ENCODE measurements around the gene PARP16. TPM values are rescaled to one million over a fixed set of nuclear protein-coding genes. Genes with fewer than 3 reads are reported as not detected.

Gene PARP16, protein sequence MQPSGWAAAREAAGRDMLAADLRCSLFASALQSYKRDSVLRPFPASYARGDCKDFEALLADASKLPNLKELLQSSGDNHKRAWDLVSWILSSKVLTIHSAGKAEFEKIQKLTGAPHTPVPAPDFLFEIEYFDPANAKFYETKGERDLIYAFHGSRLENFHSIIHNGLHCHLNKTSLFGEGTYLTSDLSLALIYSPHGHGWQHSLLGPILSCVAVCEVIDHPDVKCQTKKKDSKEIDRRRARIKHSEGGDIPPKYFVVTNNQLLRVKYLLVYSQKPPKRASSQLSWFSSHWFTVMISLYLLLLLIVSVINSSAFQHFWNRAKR
- 3.0 TPM for polyA plus RNA-seq (2013, experiment 1 of 2)
- 3.0 TPM for polyA plus RNA-seq (2013, experiment 2 of 2)

DNA sequence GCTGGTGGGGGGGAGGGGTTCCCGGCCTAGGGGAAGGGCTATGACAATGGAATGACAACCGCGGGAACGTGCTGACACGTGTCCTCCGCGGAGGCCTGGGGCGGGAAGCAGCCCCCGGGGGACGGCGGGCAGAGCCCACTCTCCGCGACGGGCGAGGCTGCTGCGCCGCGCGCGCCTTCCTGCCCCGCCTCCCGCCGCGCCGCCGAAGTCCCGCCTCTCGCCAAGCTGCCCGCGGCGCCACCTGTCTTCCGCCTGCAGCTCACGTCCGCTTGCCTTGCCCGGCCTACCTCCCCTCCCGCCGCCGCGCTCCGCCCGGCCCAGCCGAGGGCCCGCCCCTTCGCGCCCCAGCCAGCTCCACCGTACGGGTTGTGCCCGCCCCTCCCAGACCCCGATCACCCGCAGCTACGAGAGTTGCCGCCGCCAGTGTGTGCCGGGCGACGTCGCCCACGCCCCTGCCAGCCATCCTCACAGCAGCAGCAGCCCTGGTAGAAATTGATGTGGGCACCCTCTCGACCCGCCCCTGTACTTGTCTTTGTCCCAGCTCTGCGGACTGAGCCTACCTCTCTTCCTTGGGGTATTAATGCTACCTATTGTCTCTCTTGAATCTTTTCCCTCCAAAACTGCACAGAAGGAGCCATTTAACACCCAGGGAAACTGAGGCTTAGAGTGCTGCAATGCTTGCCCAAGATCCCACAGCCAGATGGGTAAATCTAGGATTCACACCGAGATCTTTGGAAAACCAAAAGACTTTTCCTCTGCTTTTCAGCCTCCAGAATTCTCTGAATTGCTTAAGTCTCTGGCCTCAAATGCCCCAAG lies at the start of gene PARP16:
PARP16 (minus strand) TSS at position 180 of the 816 bp plus-strand sequence. CDS start 457 bp downstream, outside the sequence.
- Histone ChIP-seq H2BK15ac (replicated peaks; ENCODE audit: low read depth) (no peak within 1 kb of the TSS), H2BK5ac (ENCODE audit: low read length) (peak within 1 kb of the TSS; percentile 55), H3K36me3 (ENCODE audit: control insufficient read depth, insufficient read depth, low read length) (no peaks in the 10 kb centered on the region), H4K8ac (ENCODE audit: low read depth, low read length) (no peak within 1 kb of the TSS), H3K79me2 (ENCODE audit: control insufficient read depth, insufficient read depth, low read length) (no peaks in the 10 kb centered on the region), H3K27me3 (ENCODE audit: insufficient read depth, low read length, poor library complexity) (no peaks in the 10 kb centered on the region), H3K9ac (ENCODE audit: low read length) (peak within 1 kb of the TSS; percentile 90), H3K27ac (ENCODE audit: low read depth, low read length) (peak within 1 kb of the TSS; percentile 67), H3K4me1 (ENCODE audit: control insufficient read depth, low read depth, low read length) (peaks cover 6% of the 10 kb centered on the region), H3K4me2 (ENCODE audit: low read length) (peak within 1 kb of the TSS; percentile 86), H3K56ac (ENCODE audit: low read length) (peak within 1 kb of the TSS; percentile 96), H3K23ac (ENCODE audit: low read length) (peak within 1 kb of the TSS; percentile 90), H2BK120ac (ENCODE audit: low read depth, low read length) (no peak within 1 kb of the TSS), H4K5ac (ENCODE audit: low read length) (peak within 1 kb of the TSS; percentile 97), H3K4ac (ENCODE audit: low read depth, low read length) (peak within 1 kb of the TSS; percentile 75), H3K4me3 (ENCODE audit: low read length) (peak within 1 kb of the TSS; percentile 55), H3K79me1 (ENCODE audit: low read length) (no peaks in the 10 kb centered on the region), H2AK5ac (ENCODE audit: low read length) (peak within 1 kb of the TSS; percentile 97), H3K18ac (ENCODE audit: low read length) (peak within 1 kb of the TSS; percentile 61)
- peak; percentile 96 for DNase-seq
- no CpG with 5 or more reads among the region's 62 CpGs for WGBS (ENCODE audit: extremely low coverage, insufficient coverage, low lambda C conversion rate)

DNA sequence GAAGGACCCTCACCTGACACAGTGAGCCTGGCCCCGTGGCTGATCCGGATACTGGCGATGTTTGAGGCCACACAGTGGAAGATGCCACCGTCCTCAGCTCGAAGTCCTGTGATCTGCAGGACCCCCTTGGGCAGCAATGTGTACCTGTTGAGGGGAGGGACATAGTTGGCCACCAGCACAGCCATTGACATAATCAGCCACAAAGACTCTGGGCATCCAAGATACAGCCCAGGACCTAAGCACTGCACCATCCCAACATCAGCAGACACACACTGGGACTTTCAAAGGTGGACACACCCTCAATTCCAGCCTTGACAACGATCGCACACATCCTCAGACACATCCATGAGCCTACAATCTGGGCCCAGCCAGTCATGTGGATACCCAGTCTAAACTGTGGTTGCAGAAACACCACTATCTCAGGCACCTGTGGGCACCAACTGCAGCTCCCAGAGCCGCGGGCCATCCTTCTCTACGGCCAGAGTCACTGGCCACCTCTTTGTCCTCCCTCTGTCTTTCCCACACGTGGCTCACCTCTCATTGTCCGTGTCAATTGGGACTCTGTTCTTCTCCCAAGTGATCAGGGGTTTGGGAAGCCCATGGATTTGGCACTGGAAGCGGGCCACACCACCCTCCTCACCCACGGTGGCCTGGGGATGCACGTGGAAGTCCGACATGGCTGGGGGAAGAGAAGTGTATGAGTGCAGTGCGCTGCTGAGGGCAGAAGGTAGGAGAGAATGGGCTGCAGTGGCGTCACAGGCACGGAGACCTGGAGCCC lies 48.8 kb upstream of the PARP16 start:
- Histone ChIP-seq H4K5ac (ENCODE audit: low read length) (peak overlapping the region; percentile 39), H2BK5ac (ENCODE audit: low read length) (peak overlapping the region; percentile 30), H3K27ac (ENCODE audit: low read depth, low read length) (no peak overlapping the region), H3K79me2 (ENCODE audit: control insufficient read depth, insufficient read depth, low read length) (peaks cover 8% of the 10 kb centered on the region), H3K27me3 (ENCODE audit: insufficient read depth, low read length, poor library complexity) (no peaks in the 10 kb centered on the region), H4K8ac (ENCODE audit: low read depth, low read length) (no peak overlapping the region), H3K4ac (ENCODE audit: low read depth, low read length) (no peak overlapping the region), H2BK120ac (ENCODE audit: low read depth, low read length) (no peak overlapping the region), H3K4me3 (ENCODE audit: low read length) (no peak overlapping the region), H3K18ac (ENCODE audit: low read length) (no peak overlapping the region), H3K23ac (ENCODE audit: low read length) (no peak overlapping the region), H3K4me2 (ENCODE audit: low read length) (no peak overlapping the region), H2BK15ac (replicated peaks; ENCODE audit: low read depth) (no peak overlapping the region), H3K56ac (ENCODE audit: low read length) (peak overlapping the region; percentile 44), H3K79me1 (ENCODE audit: low read length) (peaks cover 11% of the 10 kb centered on the region), H2AK5ac (ENCODE audit: low read length) (peak overlapping the region; percentile 22), H3K9ac (ENCODE audit: low read length) (no peak overlapping the region), H3K4me1 (ENCODE audit: control insufficient read depth, low read depth, low read length) (peaks cover 25% of the 10 kb centered on the region), H3K36me3 (ENCODE audit: control insufficient read depth, insufficient read depth, low read length) (peaks cover 3% of the 10 kb centered on the region)
- no peak for DNase-seq
- no CpG with 5 or more reads among the region's 19 CpGs for WGBS (ENCODE audit: extremely low coverage, insufficient coverage, low lambda C conversion rate)

DNA sequence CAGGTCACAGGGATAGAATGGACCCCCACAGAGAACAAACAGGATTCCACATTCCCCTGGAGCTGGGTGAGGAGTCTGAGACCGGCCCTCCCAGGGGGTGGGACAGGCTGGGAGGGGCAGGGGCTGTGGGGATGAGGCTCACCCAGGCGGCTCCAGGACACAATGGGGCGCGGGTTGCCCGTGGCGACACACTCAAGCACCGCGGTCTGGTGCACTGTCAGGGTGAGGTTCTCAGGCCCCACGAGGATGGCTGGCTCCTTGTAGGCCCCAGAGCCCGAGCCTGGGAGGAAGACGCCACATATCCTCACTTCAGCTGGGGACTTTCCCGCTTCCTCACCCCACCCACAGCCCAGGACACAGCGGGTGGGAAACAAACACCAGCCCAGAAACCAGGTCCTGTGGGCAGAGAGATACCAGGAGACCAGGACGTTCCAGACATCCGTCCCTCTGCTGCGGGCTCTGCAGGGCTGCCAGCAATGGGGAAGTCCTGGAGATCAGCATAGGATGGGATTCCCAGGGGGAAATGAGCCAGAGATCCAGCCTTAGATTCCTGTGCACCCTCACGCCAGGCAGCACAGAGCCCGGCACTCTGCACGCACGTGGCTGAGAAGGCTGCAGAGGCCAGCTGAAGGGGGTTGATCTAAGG lies 48.0 kb upstream of the PARP16 start:
- WGBS (ENCODE audit: extremely low coverage, insufficient coverage, low lambda C conversion rate), result no CpG with 5 or more reads among the region's 20 CpGs
- H3K4ac ChIP-seq (ENCODE audit: low read depth, low read length), result no peak overlapping the region
- no peak overlapping the region for H3K27ac ChIP-seq (ENCODE audit: low read depth, low read length)

DNA sequence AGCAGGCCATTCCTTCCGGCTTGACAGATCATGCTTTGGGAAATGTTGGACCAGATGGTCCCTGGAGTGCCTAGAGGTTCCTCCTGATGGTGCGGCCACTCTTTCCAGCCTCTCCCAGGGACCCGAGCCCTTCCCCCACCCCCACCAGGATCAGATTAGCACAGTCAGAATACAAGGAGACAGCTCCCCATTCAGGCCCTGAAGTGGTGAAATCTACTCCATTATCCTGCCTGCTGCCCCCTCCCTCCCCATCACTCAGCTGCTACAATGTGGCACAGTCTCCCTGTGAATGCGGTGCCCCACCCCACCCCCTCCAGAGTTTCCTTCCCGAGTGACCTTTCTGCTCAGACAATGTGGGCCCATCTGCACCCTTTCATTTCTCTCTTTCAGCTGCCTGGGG lies 47.2 kb upstream of the PARP16 start:
- peaks cover 19% of the 10 kb centered on the region for H3K4me1 ChIP-seq (ENCODE audit: control insufficient read depth, low read depth, low read length)
- no CpG with 5 or more reads among the region's 5 CpGs for WGBS (ENCODE audit: extremely low coverage, insufficient coverage, low lambda C conversion rate)

More for the DNA sequence above, 48.0 kb upstream of the PARP16 start:
- no peak overlapping the region for H3K23ac ChIP-seq (ENCODE audit: low read length)
- peaks cover 22% of the 10 kb centered on the region for H3K4me1 ChIP-seq (ENCODE audit: control insufficient read depth, low read depth, low read length)
- H3K36me3 ChIP-seq (ENCODE audit: control insufficient read depth, insufficient read depth, low read length), result peaks cover 6% of the 10 kb centered on the region
- no peak overlapping the region for H3K18ac ChIP-seq (ENCODE audit: low read length)
- peaks cover 11% of the 10 kb centered on the region for H3K79me1 ChIP-seq (ENCODE audit: low read length)
- H3K79me2 ChIP-seq (ENCODE audit: control insufficient read depth, insufficient read depth, low read length), result peaks cover 8% of the 10 kb centered on the region
- no peak overlapping the region for H3K4me2 ChIP-seq (ENCODE audit: low read length)
- peak; percentile 78 for DNase-seq
- H2BK5ac ChIP-seq (ENCODE audit: low read length), result peak overlapping the region; percentile 30
- H4K5ac ChIP-seq (ENCODE audit: low read length), result no peak overlapping the region
- no peak overlapping the region for H2BK120ac ChIP-seq (ENCODE audit: low read depth, low read length)
- H2AK5ac ChIP-seq (ENCODE audit: low read length), result peak overlapping the region; percentile 22
- H3K27me3 ChIP-seq (ENCODE audit: insufficient read depth, low read length, poor library complexity), result no peaks in the 10 kb centered on the region
- H3K56ac ChIP-seq (ENCODE audit: low read length), result peak overlapping the region; percentile 44
- H4K8ac ChIP-seq (ENCODE audit: low read depth, low read length), result no peak overlapping the region
- no peak overlapping the region for H2BK15ac ChIP-seq (replicated peaks; ENCODE audit: low read depth)
- H3K4me3 ChIP-seq (ENCODE audit: low read length), result no peak overlapping the region
- H3K9ac ChIP-seq (ENCODE audit: low read length), result peak overlapping the region; percentile 32

DNA sequence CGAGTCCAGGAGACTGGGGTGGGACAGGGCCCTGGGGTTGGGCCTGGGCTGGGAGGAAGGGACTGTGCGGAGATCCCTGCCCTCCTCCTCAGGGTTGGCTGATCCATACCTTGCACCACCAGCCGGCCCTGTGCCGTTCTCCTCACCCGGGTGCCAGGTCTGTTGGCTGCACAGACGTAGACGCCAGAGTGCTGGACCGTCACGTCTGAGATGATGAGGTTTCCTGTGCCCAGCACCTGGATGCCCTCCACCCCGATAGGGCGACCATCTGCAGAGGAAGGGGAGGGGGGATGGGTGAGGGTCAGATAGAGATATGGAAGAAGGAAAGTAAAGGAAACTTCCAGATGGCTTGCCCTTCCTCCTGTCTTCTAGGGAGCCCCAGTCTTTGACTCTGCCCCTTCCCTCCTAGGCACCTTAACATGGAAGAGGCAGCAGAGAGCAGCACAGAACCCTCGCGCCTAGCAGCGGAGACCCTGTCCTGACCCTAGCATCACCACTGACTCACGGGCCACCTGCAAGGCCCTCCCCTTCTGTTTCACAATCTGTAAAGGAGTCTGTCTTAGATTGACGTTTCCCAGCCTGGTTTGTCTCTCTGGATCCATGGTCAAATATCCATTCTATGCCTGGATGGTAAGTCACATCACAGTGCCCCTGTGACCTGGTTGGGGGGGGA lies 46.6 kb upstream of the PARP16 start:
- no peak overlapping the region for H3K9ac ChIP-seq (ENCODE audit: low read length)
- H2AK5ac ChIP-seq (ENCODE audit: low read length), result no peak overlapping the region
- H3K36me3 ChIP-seq (ENCODE audit: control insufficient read depth, insufficient read depth, low read length), result peaks cover 6% of the 10 kb centered on the region
- H3K18ac ChIP-seq (ENCODE audit: low read length), result no peak overlapping the region
- H3K56ac ChIP-seq (ENCODE audit: low read length), result no peak overlapping the region
- H3K27ac ChIP-seq (ENCODE audit: low read depth, low read length), result no peak overlapping the region
- no peak overlapping the region for H3K4ac ChIP-seq (ENCODE audit: low read depth, low read length)
- no peaks in the 10 kb centered on the region for H3K27me3 ChIP-seq (ENCODE audit: insufficient read depth, low read length, poor library complexity)
- no peak overlapping the region for H4K5ac ChIP-seq (ENCODE audit: low read length)
- H4K8ac ChIP-seq (ENCODE audit: low read depth, low read length), result no peak overlapping the region
- H3K4me1 ChIP-seq (ENCODE audit: control insufficient read depth, low read depth, low read length), result peaks cover 19% of the 10 kb centered on the region
- no CpG with 5 or more reads among the region's 16 CpGs for WGBS (ENCODE audit: extremely low coverage, insufficient coverage, low lambda C conversion rate)
- H2BK5ac ChIP-seq (ENCODE audit: low read length), result no peak overlapping the region
- no peak overlapping the region for H3K4me3 ChIP-seq (ENCODE audit: low read length)
- no peak overlapping the region for H2BK15ac ChIP-seq (replicated peaks; ENCODE audit: low read depth)
- DNase-seq, result no peak
- H3K79me1 ChIP-seq (ENCODE audit: low read length), result peaks cover 11% of the 10 kb centered on the region
- H2BK120ac ChIP-seq (ENCODE audit: low read depth, low read length), result no peak overlapping the region
- H3K23ac ChIP-seq (ENCODE audit: low read length), result no peak overlapping the region
- no peak overlapping the region for H3K4me2 ChIP-seq (ENCODE audit: low read length)
- H3K79me2 ChIP-seq (ENCODE audit: control insufficient read depth, insufficient read depth, low read length), result peaks cover 8% of the 10 kb centered on the region

More for the DNA sequence above, 47.2 kb upstream of the PARP16 start:
- H3K56ac ChIP-seq (ENCODE audit: low read length), result peak overlapping the region; percentile 60
- H4K8ac ChIP-seq (ENCODE audit: low read depth, low read length), result no peak overlapping the region
- peaks cover 11% of the 10 kb centered on the region for H3K79me1 ChIP-seq (ENCODE audit: low read length)
- H3K36me3 ChIP-seq (ENCODE audit: control insufficient read depth, insufficient read depth, low read length), result peaks cover 6% of the 10 kb centered on the region
- H2BK15ac ChIP-seq (replicated peaks; ENCODE audit: low read depth), result no peak overlapping the region
- DNase-seq, result no peak
- H3K23ac ChIP-seq (ENCODE audit: low read length), result no peak overlapping the region
- no peak overlapping the region for H3K4me2 ChIP-seq (ENCODE audit: low read length)
- no peak overlapping the region for H3K27ac ChIP-seq (ENCODE audit: low read depth, low read length)
- no peak overlapping the region for H2BK120ac ChIP-seq (ENCODE audit: low read depth, low read length)
- H3K9ac ChIP-seq (ENCODE audit: low read length), result peak overlapping the region; percentile 32
- H3K4ac ChIP-seq (ENCODE audit: low read depth, low read length), result no peak overlapping the region
- no peak overlapping the region for H2BK5ac ChIP-seq (ENCODE audit: low read length)
- no peak overlapping the region for H2AK5ac ChIP-seq (ENCODE audit: low read length)
- no peaks in the 10 kb centered on the region for H3K27me3 ChIP-seq (ENCODE audit: insufficient read depth, low read length, poor library complexity)
- no peak overlapping the region for H4K5ac ChIP-seq (ENCODE audit: low read length)
- H3K79me2 ChIP-seq (ENCODE audit: control insufficient read depth, insufficient read depth, low read length), result peaks cover 8% of the 10 kb centered on the region
- H3K18ac ChIP-seq (ENCODE audit: low read length), result no peak overlapping the region
- H3K4me3 ChIP-seq (ENCODE audit: low read length), result no peak overlapping the region

All from mesendoderm (in vitro differentiated cells).